SK-N-SH treated with all-trans-retinoic acid at 6 μM for 48 hours (cell line): ENCODE results near the gene ADPRH.

ENCODE experiments used
- ARNTL ChIP-seq: fragments of 450-650 bp; formaldehyde crosslinking; IDR thresholded peaks from 2 replicates; pipeline ENCODE4 v1.5.0; 2020; ENCODE audit warnings: low read depth, mild to moderate bottlenecking, moderate library complexity, borderline replicate concordance
- BACH2 ChIP-seq: fragments of 250-450 bp; sonication (Bioruptor Pico); IDR thresholded peaks from 2 replicates; pipeline ENCODE4 v1.9.0; 2021; ENCODE audit warnings: mild to moderate bottlenecking, borderline replicate concordance
- PPARA ChIP-seq: fragments of 250-450 bp; sonication (Bioruptor Pico); IDR thresholded peaks from 2 replicates; pipeline ENCODE4 v1.5.0; 2020; ENCODE audit warnings: mild to moderate bottlenecking, borderline replicate concordance
- RARB ChIP-seq: fragments of 250-450 bp; sonication (Bioruptor Pico); IDR thresholded peaks from 2 replicates; pipeline ENCODE4 v1.8.0; 2021; ENCODE audit warnings: mild to moderate bottlenecking, moderate library complexity
- TOX ChIP-seq: fragments of 250-450 bp; sonication (Bioruptor Pico); IDR thresholded peaks from 2 replicates; pipeline ENCODE4 v1.8.0; 2021; ENCODE audit warnings: mild to moderate bottlenecking, moderate library complexity, borderline replicate concordance
- ZC3H10 ChIP-seq: fragments of 250-450 bp; sonication (Bioruptor Pico); IDR thresholded peaks from 2 replicates; pipeline ENCODE4 v1.5.1; 2021; ENCODE audit warnings: mild to moderate bottlenecking, moderate library complexity
- ZFP30 ChIP-seq: fragments of 450-650 bp; formaldehyde crosslinking; IDR thresholded peaks from 2 replicates; pipeline ENCODE4 v1.5.0; 2022; ENCODE audit warnings: mild to moderate bottlenecking, moderate library complexity
- ZNF8 ChIP-seq: fragments of 450-650 bp; formaldehyde crosslinking; IDR thresholded peaks from 2 replicates; pipeline ENCODE4 v1.5.0; 2020; ENCODE audit warnings: mild to moderate bottlenecking, moderate library complexity
- TF ChIP-seq, protein P1 (sequence below): fragments of 250-450 bp; sonication (Bioruptor Pico); IDR thresholded peaks from 2 replicates; pipeline ENCODE4 v1.5.1; 2021; ENCODE audit warnings: mild to moderate bottlenecking, moderate library complexity
- TF ChIP-seq, protein P2 (sequence below): fragments of 250-450 bp; sonication (Bioruptor Pico); IDR thresholded peaks from 2 replicates; pipeline ENCODE4 v1.8.0; 2020; ENCODE audit warnings: mild to moderate bottlenecking, moderate library complexity, borderline replicate concordance
- TF ChIP-seq, protein P3 (sequence below): fragments of 250-450 bp; sonication (Bioruptor Pico); IDR thresholded peaks from 2 replicates; pipeline ENCODE4 v1.5.0; 2020; ENCODE audit warnings: mild to moderate bottlenecking, moderate library complexity

DNA sequence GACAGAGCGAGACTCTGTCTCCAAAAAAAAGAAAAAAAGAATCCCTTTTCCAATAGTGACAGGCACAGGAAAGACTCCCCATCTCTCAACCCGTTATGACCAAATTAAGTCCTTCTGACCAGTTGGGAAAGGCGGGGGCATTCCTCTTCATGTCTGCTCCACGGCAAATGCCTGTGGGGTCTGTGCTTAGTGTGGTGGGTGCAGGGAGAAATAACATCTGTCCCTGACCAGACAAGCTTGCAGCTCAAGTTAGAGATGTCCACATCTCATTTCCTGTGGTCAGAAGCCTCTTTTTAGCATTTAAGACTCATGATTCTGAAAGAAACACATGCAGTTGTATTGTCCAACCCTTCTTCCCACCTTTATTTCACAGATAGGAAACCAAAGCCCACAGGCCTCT, 34.6 kb downstream of the ADPRH start:
- no peak for TF ChIP-seq ZNF8 (CRISPR knock-in tag)
- TF ChIP-seq, protein P1, sequence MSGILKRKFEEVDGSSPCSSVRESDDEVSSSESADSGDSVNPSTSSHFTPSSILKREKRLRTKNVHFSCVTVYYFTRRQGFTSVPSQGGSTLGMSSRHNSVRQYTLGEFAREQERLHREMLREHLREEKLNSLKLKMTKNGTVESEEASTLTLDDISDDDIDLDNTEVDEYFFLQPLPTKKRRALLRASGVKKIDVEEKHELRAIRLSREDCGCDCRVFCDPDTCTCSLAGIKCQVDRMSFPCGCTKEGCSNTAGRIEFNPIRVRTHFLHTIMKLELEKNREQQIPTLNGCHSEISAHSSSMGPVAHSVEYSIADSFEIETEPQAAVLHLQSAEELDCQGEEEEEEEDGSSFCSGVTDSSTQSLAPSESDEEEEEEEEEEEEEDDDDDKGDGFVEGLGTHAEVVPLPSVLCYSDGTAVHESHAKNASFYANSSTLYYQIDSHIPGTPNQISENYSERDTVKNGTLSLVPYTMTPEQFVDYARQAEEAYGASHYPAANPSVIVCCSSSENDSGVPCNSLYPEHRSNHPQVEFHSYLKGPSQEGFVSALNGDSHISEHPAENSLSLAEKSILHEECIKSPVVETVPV (CRISPR knock-in tag): no peak
- TF ChIP-seq RARB (CRISPR knock-in tag): no peak
- no peak for TF ChIP-seq PPARA (CRISPR knock-in tag)
- no peak for TF ChIP-seq BACH2 (CRISPR knock-in tag)
- no peak for TF ChIP-seq ZFP30 (CRISPR knock-in tag)
- no peak for TF ChIP-seq ZC3H10
- TF ChIP-seq TOX (CRISPR knock-in tag): no peak
- TF ChIP-seq ARNTL (CRISPR knock-in tag): no peak
- TF ChIP-seq, protein P2, sequence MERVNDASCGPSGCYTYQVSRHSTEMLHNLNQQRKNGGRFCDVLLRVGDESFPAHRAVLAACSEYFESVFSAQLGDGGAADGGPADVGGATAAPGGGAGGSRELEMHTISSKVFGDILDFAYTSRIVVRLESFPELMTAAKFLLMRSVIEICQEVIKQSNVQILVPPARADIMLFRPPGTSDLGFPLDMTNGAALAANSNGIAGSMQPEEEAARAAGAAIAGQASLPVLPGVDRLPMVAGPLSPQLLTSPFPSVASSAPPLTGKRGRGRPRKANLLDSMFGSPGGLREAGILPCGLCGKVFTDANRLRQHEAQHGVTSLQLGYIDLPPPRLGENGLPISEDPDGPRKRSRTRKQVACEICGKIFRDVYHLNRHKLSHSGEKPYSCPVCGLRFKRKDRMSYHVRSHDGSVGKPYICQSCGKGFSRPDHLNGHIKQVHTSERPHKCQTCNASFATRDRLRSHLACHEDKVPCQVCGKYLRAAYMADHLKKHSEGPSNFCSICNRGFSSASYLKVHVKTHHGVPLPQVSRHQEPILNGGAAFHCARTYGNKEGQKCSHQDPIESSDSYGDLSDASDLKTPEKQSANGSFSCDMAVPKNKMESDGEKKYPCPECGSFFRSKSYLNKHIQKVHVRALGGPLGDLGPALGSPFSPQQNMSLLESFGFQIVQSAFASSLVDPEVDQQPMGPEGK: no peak
- TF ChIP-seq, protein P3, sequence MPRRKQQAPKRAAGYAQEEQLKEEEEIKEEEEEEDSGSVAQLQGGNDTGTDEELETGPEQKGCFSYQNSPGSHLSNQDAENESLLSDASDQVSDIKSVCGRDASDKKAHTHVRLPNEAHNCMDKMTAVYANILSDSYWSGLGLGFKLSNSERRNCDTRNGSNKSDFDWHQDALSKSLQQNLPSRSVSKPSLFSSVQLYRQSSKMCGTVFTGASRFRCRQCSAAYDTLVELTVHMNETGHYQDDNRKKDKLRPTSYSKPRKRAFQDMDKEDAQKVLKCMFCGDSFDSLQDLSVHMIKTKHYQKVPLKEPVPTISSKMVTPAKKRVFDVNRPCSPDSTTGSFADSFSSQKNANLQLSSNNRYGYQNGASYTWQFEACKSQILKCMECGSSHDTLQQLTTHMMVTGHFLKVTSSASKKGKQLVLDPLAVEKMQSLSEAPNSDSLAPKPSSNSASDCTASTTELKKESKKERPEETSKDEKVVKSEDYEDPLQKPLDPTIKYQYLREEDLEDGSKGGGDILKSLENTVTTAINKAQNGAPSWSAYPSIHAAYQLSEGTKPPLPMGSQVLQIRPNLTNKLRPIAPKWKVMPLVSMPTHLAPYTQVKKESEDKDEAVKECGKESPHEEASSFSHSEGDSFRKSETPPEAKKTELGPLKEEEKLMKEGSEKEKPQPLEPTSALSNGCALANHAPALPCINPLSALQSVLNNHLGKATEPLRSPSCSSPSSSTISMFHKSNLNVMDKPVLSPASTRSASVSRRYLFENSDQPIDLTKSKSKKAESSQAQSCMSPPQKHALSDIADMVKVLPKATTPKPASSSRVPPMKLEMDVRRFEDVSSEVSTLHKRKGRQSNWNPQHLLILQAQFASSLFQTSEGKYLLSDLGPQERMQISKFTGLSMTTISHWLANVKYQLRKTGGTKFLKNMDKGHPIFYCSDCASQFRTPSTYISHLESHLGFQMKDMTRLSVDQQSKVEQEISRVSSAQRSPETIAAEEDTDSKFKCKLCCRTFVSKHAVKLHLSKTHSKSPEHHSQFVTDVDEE (CRISPR knock-in tag): no peak
